ENCODE results near the gene SRRM3.
"Not testable (repeated sequence)": the region's sequence is repeated elsewhere in the genome, so short reads cannot be mapped to it uniquely, and the experiment has no call there.

SRRM3 gene

GRCh38 chr7:76267107-76267893 is 65.6 kb downstream of the SRRM3 start:
- no peak for DNase-seq

- DNase-seq: no peak
Observed at GRCh38 chr7:76267894-76268183, 66.1 kb downstream of the SRRM3 start.

GRCh38 chr7:76268376-76268775 is 66.7 kb downstream of the SRRM3 start:
- no peak for DNase-seq

GRCh38 chr7:76269895-76270294 is 68.2 kb downstream of the SRRM3 start:
- no peak for DNase-seq

GRCh38 chr7:76271384-76271783 is 69.7 kb downstream of the SRRM3 start:
- not testable (repeated sequence) for DNase-seq

GRCh38 chr7:76272142-76272541 is 70.4 kb downstream of the SRRM3 start:
- DNase-seq: no peak

- no peak for DNase-seq
Observed at GRCh38 chr7:76272851-76273497, 71.3 kb downstream of the SRRM3 start.

- DNase-seq: no peak
Observed at GRCh38 chr7:76273503-76273902, 71.8 kb downstream of the SRRM3 start.

- no peak for DNase-seq
Observed at GRCh38 chr7:76278540-76278939, 76.8 kb downstream of the SRRM3 start.

- no peak for DNase-seq
Observed at GRCh38 chr7:76280408-76280807, 78.7 kb downstream of the SRRM3 start.

- DNase-seq: peak; percentile 19
Observed at GRCh38 chr7:76281006-76281705, 79.5 kb downstream of the SRRM3 start.

- DNase-seq: no peak
Observed at GRCh38 chr7:76281706-76282343, 80.1 kb downstream of the SRRM3 start.

GRCh38 chr7:76282344-76283253 is 80.9 kb downstream of the SRRM3 start:
- DNase-seq: no peak

- no peak for DNase-seq
Observed at GRCh38 chr7:76283254-76284159, 81.8 kb downstream of the SRRM3 start.

- no peak for DNase-seq
Observed at GRCh38 chr7:76285604-76286374, 84.1 kb downstream of the SRRM3 start.

- no peak for DNase-seq
Observed at GRCh38 chr7:76286842-76287403, 85.2 kb downstream of the SRRM3 start.

GRCh38 chr7:76290847-76291350 is 89.2 kb downstream of the SRRM3 start:
- not testable (repeated sequence) for DNase-seq

GRCh38 chr7:76291351-76292212 is 89.9 kb downstream of the SRRM3 start:
- peak; percentile 89 for DNase-seq

- DNase-seq: no peak
Observed at GRCh38 chr7:76292213-76292573, 90.5 kb downstream of the SRRM3 start.
